HG03039 (cell line): Measurements from ENCODE around the gene RUSC2.
"Not testable (repeated sequence)": the region's sequence is repeated elsewhere in the genome, so short reads cannot be mapped to it uniquely, and the experiment has no call there.

ENCODE experiments used
- ATAC-seq: cut with Tn5 transposase; IDR thresholded peaks from one replicate; pipeline ENCODE4 v1.9.1; 2021; ENCODE audit warnings: mild to moderate bottlenecking, moderate library complexity; ENCODE audit not compliant: unreplicated experiment

RUSC2 gene

GRCh38 chr9:35489313-35490154 is at the start of gene RUSC2:
Gene RUSC2, plus strand, starts transcription at chr9:35490111. Its CDS starts 56,411 bp downstream, at chr9:35546522.
- ATAC-seq, result no peak

GRCh38 chr9:35446012-35446411 is 43.9 kb upstream of the RUSC2 start:
- ATAC-seq, result no peak

DNA sequence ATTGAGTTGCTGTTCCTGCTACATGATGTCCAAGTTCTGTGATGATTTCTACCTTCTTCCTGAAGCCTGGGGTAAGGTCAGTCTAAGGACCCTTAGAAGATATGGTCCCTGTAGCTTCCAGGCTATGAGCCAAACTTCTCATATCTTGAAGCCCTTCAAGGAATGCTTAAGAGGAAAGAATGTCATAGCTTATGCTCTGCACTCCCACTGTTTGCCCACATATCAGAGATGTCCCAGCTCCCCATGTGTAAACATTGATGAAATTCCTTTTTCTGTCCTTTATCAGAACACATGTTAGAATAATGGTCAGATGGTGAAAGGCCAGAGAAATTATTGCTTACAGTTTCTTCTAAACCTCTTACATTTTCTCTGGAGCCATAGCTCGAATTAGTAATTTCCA is 41.4 kb upstream of the RUSC2 start:
- ATAC-seq, result no peak

DNA sequence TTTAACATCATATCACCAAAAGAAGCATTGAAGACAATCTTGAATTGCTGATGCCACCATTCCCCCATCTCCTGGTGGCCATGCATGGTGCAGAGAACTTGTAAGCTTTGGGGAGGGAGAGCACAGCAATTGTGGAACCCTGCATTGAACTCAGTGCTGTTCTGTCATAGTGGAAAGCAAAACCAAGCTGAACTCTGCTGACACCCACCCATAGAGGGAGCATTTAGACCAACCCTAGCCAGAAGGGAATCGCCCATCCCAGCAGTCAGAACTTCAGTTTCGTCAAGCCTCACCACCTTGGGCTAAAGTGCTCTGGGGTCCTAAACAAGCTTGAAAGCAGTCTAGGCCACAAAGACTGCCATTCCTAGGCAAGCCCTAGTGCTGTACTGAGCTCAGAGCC is 37.4 kb upstream of the RUSC2 start:
- no peak for ATAC-seq

- no peak for ATAC-seq
These were observed 36.1 kb upstream of the RUSC2 start for GRCh38 chr9:35453786-35454185.

DNA sequence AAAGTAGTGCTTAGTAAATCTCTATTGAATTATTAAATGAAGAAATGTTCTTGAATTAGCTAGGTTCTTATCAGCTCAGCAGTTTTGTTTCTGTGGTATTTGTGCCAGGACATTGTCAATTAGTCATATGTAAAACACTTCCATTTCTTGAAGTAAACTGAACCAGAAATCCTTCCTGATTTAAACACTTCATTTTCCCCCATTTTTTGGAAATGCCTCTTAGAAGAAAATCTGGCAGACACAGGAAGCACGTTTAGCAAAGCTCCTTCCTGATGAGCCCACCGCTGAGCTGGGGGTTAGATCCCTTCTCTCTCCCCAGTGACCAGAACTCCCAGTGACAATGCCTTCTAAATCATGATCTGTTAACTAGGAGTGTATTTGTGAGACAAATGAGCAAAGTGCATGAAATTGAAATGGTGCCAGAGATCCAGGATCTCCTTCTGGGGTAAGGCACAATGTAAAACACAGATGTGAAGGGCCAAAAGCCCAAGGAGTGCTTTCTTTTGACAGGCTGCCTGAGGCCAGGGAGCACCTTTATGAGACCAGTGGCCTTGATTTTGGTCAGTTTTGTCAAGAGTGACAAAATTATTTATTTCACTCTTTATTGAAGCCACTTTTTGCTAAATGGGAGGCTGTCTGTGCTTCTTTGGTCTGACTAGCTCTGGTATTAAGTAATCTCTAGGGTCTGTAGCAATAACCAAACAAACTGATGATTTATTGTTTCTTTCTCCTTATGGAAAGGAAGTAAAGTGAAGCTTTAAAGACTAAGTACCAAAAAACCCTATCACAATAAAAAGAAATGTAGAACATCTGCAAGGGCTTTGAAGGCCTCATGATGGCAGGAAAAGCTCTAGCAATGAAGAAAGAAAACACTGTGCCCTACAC is 25.5 kb upstream of the RUSC2 start:
- ATAC-seq, result no peak

GRCh38 chr9:35470340-35470739 is 19.6 kb upstream of the RUSC2 start:
- no peak for ATAC-seq

GRCh38 chr9:35470894-35471293 is 19.0 kb upstream of the RUSC2 start:
- no peak for ATAC-seq

GRCh38 chr9:35476596-35476995 is 13.3 kb upstream of the RUSC2 start:
- no peak for ATAC-seq

- not testable (repeated sequence) for ATAC-seq
These were observed 12.6 kb upstream of the RUSC2 start for GRCh38 chr9:35477211-35477855.

DNA sequence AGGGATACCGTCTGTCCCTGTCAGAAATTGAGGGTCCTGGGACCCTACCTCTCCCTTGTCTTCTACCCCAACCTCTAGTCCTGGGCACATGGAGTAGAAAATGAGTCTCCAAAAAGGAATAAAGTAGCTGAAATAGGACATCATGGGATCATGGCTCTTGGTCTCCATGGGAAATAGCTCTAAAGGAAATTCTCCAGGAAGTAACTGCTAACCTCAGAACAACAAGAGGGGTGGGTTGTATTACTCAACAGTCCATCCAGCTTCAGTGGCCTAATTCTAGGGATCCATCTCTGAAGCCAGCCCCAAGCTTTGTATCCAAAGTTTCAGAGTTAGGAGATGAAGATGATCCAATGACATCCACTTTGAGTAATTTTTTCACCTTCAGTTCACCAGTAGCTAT is 11.0 kb upstream of the RUSC2 start:
- no peak for ATAC-seq

DNA sequence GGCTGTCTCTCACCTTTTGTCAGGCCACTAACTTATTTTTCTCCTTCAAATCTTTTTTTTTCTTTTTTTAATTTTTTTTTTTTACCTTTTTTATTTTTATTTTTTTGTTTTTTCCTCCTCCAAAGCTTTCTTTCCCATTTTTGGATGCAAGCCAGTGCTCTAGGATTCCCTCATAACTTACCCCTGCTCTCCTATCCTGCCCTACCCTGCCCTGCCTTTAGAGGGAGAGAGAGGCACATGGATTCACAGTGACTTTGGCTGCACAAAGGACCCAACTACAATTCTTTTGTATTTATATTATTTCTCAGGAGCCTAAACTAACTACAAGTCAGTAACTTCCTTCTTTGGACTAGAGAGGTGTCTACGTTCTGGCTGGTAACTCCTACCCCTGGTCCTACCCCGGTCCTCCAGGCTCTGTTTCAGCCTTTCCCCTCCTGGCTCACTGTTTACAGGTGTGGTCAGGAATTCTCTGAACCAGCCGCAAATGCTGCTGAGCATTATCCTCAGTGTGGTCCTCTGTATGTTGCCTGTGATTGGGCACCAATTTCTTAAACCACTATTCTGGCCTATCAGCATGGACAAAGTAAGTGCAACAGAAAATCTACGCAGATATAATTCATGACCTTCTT is 8.4 kb upstream of the RUSC2 start:
- no peak for ATAC-seq

DNA sequence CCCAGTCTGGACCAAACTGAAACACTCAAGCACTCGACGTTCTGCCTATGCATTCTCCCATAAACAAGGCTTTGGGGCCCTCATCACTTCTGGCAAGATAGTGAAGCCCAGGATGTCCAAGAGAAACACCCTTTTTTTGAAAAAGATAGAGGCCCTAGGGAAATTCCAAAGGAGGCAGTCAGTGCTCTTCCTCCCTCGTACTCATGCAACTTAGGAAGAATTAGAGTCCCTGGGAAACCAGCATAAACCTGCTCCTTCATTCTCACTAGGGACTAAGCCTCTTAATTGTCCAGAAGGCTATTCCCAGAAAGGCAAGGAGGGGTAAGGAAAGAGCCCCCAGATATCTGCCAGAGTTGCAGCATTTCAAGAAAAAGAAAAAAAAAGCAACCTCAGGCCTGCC is 7.8 kb upstream of the RUSC2 start:
- no peak for ATAC-seq

DNA sequence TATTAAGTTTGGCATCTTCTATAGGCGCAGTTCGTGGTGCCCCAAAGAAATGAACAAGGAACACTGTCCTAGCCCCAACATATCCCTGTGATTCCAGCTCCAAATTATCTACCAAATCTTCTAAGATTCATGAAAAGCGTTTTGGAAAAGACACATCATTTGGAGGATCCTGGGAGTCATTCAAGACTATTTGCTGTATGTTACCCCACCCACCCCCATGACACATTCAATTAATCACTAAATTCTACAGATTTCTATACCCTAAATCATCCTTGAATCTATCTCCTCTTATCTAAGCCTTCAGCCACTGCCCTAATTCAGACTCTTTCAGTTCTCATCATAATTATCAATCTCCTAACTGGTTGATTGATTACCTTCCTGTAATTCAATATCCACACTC is 5.5 kb upstream of the RUSC2 start:
- ATAC-seq, result no peak

DNA sequence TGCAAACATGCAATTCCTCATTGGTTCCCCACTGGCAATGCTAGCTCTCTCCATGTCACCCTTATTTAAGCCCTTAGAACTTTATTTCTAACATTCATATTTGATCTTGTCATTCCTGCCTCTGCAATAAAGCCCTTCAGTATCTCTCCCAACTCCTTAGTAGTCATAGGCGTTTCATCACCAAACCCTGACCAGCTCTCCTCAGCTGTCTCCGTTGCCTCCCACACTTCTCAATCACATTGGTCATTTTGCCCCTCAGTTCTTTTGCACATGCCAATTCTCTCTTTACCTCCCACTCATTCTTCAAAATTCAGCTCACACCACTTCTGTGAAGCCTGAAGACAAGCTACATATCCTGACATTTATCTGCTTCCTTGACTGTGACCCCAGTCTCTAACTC is 2.8 kb upstream of the RUSC2 start:
- no peak for ATAC-seq

DNA sequence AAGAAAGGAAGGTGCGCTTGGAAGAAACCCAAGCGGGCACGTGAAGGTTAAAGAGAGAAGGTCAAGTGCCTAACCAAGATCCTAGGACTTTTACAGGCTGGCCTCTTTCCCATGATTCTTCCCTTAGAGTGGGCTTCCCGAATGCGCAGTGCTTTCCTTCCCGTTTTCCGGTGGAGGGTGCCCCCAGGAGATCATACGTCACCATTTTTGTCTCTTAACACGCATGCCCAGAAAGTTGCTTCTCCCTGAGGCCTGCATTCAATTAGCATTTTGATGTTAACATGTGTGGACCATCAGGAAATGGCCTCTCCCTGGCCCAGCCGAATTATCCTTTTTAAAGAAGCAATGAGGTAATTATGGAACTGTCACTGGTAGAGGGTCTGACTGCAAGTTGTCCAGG is 1.9 kb upstream of the RUSC2 start:
- ATAC-seq, result no peak

GRCh38 chr9:35488566-35489312 is 1.2 kb upstream of the RUSC2 start:
- no peak for ATAC-seq

- ATAC-seq, result no peak
These were observed 421 bp downstream of the RUSC2 start for GRCh38 chr9:35490155-35490909.

DNA sequence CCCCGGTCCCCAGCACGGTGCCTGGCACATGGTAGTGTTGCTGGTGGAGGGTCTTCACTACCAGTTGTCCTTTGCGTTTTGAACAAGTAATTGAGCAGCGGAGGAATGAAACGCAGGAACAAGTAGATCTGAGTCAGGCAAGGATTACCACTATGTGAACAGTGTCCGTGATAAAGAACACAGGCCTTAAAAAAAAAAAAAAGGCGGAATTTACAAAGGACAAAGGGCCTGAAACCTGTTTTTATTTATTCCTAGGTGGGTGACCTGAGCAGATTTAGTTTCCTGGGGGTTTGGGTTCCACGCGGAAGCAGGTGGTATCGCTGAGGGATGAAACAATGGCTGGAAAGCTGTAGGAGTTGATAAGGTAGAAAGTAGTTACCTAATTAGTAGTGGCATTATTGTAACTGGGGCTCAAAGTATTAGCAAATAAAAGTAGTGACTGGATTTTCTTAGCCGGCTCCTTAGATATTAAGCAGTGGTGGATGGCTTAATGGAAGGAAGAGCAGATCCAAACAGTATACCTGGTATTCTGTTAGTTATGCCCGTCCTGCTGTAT is 1.1 kb downstream of the RUSC2 start:
- no peak for ATAC-seq
